ENCODE measurements around the gene MYO9B. TPM values are rescaled to one million over a fixed set of nuclear protein-coding genes. Genes with fewer than 3 reads are reported as not detected.
"Not testable (repeated sequence)": the region's sequence is repeated elsewhere in the genome, so short reads cannot be mapped to it uniquely, and the experiment has no call there.

MYO9B gene
- polyA plus RNA-seq, 10 donors: 30.2 to 48.5 (median 34.2) TPM

DNA sequence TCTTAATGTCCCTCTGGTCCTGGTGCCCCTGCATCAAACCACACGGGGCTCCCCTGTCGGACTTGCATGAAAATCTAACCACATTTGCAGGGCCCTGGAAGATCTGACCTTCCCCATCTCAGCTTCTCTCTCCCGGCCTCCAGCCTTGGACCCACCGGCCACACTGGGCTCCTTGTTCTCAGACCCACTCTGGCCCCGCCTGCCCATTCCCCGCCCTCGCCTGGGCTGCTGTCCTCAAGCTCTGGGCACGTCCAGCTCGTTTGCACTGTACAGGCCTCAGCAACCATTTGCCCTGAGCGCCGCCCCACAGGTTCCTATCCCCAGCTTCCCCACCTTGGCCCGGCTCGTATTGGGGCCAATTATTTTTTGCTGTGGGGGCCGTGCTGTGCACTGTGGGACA, 10.5 kb downstream of the MYO9B start:
- DNase-seq: no peak

DNA sequence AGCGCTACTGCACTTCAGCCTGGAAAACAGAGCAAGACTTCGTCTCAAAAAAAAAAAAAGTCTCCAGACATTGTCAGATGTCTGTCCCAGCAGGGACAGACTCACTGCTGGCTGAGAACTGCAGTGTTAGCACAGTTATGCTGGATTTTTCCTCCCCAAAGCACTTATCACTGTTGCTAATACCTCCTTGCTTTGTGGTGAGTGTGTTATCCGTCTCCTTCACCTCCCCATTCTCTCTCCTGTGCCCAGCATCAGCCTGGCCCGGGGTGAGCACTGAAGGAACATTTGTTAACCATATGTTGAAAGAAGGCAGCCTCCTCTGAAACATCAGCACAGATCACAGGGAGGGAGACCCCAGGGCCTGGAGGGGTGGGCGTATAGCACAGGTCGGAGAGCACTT, 11.3 kb downstream of the MYO9B start:
- no peak for DNase-seq

DNA sequence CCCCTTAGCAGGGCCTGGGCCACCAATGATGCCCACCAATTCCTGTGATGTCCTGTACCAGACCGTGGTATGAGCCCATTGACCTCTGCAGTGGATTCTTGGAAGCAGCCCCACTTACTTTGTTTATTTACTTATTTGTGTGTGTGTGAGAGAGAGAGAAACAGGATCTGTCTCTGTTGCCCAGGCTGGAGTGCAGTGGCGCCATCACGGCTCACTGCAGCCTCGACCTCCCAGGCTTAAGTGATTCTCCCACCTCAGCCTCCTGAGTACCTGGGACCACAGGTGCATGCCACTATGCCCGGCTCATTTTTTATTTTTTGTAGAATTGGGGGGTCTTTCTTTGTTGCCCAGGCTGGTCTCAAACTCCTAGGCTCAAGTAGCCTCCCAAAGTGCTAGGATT, 13.0 kb downstream of the MYO9B start:
- DNase-seq: no peak

GRCh38 chr19:17090583-17090982, 15.0 kb downstream of the MYO9B start:
- no peak for DNase-seq

- DNase-seq: no peak
Measured at GRCh38 chr19:17091758-17092333, 16.3 kb downstream of the MYO9B start.

DNA sequence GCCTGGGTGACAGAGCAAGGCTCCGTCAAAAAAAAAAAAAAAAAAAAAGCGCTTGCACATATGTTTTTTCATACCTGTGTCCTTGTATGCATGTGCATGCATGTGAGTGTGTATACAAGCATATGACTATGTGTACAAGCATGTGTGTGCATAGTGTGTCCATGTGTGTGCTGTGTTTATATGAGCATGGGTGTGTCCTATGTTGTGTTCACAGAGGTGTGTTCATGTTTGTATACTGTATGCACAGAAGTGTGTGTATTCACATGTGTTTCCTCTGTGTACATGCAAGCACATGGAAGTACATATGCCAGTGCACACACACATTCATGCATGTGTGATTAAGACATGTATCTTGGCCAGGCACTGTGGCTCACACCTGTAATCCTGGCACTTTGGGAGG, 17.1 kb downstream of the MYO9B start:
- no peak for DNase-seq

DNA sequence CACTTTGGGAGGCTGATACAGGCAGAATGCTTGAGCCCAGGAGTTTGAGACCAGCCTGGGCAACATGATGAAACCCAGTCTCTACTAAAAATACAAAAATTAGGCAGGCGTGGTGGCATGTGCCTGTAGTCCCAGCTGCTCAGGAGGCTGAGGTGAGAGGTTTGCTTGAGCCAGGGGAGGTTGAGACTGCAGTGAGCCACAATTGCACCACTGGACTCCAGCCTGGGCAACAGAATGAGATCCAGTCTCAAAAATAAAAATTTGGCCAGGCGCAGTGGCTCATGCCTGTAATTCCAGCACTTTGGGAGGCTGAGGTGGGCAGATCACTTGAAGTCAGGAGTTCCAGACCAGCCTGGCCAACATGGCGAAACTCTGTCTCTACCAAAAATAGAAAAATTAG, 19.1 kb downstream of the MYO9B start:
- DNase-seq: not testable (repeated sequence)

GRCh38 chr19:17095141-17095919, 19.8 kb downstream of the MYO9B start:
- no peak for DNase-seq

- DNase-seq: no peak
Measured at GRCh38 chr19:17097593-17098126, 22.1 kb downstream of the MYO9B start.

DNA sequence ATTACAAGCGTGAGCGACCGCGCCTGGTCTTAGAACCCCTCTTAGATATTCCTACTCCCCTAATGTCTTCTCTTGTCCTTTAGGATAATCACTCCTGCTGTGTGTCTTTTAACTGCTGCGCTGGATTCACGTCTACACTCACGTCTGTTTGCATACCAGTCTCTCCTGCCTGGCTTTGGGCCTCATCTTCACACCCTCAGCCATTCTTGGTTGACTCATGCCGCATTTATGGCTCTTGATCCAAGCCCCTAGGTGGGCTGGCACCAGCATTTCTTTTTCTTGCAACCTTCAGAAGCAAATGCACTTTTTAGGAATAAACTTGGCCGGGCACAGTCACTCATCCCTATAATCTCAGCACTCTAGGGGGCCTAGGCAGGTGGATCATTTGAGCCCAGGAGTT, 22.7 kb downstream of the MYO9B start:
- DNase-seq: no peak

DNA sequence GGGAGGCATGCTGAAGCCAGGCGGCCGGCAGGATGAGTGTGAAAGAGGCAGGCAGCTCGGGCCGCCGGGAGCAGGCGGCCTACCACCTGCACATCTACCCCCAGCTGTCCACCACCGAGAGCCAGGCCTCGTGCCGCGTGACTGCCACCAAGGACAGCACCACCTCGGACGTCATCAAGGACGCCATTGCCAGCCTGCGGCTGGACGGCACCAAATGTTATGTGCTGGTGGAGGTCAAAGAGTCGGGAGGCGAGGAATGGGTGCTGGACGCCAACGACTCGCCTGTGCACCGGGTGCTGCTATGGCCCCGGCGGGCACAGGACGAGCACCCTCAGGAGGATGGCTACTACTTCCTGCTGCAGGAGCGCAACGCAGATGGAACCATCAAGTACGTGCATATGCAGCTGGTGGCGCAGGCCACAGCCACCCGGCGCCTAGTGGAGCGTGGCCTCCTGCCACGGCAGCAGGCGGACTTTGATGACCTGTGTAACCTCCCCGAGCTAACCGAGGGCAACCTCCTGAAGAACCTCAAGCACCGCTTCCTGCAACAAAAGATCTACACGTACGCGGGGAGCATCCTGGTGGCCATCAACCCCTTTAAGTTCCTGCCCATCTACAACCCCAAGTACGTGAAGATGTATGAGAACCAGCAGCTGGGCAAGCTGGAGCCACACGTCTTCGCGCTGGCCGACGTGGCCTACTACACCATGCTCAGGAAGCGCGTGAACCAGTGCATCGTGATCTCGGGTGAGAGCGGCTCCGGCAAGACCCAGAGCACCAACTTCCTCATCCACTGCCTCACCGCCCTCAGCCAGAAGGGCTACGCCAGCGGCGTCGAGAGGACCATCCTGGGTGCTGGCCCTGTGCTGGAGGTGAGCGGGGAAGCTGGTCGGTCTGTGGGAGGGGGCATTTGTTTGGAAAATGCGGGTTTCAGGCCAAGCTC, 26.4 kb downstream of the MYO9B start:
- DNase-seq: no peak

DNA sequence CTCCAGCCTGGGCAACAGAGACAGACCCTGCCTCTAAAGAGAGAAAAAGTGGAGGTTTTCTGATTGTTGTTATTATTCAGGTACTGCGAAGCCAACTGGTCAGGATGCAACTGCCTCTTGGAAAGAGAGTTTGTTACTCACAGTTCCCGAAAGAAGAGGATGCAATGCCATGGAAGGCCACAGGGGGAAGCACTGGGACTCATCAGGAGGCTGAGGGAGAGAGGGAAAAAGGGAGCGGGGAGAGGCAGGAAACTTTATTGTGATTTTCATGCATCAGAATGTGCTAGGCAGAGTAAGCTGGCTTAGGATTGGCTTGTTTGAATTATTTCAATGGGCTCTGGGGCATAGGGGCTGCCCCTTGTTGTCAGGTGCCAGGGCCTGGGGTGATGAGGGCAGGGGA, 27.6 kb downstream of the MYO9B start:
- no peak for DNase-seq

- DNase-seq: no peak
Measured at GRCh38 chr19:17104679-17105078, 29.1 kb downstream of the MYO9B start.

- DNase-seq: no peak
Measured at GRCh38 chr19:17105556-17105955, 30.0 kb downstream of the MYO9B start.

DNA sequence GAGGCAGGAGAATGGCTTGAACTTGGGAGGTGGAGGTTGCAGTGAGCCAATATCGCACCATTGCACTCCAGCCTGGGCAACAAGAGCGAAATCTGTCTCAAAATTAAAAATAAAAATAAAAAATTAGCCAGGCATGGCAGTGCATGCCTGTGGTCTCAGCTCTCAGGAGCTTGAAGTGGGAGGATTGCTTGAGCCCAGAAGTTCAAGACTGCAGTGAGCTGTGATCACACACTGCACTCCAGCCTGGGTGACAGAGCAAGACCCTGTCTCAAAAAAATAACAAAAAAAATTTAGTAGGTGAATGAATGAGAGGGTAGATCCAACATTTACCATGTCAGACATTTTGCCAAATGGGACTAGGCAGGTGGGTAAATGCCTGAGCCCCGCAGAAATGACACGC, 31.4 kb downstream of the MYO9B start:
- not testable (repeated sequence) for DNase-seq

DNA sequence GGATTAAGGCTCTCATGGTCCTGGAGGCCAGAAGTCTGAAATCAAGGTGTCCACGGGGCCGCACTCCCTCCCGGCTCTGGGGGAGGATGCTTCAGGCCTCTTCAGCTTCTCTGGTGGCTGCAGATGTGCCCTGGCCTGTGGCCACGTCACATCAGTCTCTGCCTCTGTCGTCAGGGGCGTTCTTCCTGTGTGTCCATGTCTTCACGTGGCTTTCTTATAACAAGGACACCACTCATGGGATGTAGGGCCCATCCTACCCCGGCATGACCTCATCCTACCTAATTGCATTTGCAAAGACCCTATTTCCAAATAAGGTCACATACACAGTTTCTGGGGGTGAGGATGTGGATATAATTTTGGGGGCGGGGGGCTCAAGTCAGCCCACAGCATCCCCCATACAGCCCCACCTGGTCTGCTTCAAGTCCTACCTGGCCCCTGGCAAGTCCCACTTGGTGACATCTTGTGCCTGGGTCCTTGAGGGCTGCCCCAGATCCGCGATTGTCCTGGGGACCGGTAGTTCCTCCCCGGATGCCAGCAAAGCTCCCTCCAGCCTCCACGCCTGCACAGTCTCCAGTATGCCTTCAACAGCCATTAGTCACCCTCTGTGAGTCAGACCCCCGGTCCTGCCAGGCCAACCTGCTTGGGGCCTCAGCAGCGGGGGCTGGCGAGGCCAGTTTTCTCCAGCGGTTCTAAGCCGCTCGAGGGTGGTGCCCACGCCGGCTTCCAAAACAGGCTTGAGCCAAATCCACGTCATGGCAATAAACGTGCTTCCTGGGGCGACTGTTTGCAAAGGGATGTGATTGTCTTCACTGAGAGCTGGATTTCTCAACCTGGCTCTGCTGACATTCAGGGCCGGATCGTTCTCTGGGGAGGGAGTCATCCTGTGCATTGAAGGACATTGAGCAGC, 32.2 kb downstream of the MYO9B start:
- DNase-seq: peak; percentile 37 to 82 (median 69)

- DNase-seq: no peak
Measured at GRCh38 chr19:17108453-17108784, 32.8 kb downstream of the MYO9B start.

DNA sequence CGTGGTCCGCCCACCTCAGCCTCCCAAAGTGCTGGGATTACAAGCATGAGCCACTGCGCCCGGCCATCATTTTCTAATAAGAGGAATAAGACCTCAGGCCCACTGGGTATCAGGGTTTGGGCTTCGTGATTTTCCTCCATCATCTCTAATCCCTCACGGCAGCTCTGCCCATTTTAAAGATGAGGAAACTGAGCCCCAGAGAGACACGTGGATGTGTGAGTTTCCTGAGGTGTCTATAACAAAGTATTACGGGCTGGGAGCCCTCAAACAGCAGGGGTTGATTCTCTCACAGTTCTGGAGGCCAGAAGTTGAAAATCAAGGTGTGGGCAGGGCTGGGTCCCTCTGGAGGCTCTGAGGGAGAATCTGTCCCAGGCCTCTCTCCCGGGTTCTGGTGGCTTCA, 33.7 kb downstream of the MYO9B start:
- DNase-seq: no peak

GRCh38 chr19:17109962-17110598, 34.5 kb downstream of the MYO9B start:
- DNase-seq: peak in 1 of 3 donors; percentile 58

DNA sequence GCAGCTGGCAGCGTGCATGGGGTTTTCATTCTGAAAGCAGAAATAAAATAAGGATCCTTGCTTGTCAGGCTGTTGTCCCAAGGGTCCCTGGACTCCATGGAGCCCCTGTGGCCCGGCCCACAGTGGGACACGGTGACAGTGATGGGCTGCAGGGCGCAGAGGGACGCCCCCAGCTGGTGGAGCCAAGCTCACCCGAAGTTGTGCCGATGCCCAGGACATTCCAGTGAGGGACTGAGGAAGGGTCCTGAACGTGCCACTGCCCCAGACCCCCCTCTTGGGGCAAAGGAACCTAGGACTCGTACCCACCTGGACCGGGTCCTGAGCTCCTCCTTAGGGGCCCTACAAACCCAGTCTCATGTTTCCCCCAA, 35.0 kb downstream of the MYO9B start:
- DNase-seq: no peak

DNA sequence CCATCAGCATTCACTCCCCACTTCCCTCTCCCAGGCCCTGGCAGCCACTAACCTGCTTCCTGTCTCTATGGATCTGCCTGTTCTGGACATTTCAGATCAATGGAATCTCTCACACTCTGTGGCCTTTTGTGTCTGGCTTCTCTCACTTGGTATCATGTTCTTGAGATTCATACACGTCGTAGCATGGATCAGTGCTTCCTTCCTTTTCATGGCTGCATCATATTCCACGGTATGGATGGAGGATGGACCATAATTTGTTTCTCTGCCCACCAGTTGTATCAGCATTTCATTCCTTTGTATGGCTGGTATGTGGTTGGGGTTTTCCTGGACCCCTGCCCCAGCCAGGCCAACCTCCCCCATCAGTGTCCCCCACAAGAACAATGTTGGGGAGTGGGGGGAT, 36.2 kb downstream of the MYO9B start:
- DNase-seq: no peak

All from muscle of back (tissue), 11 donors.